NCI-H2107 treated with DMSO at 0.1 percent for 48 hours (cell line): ENCODE data around the gene SMCHD1.
"Not testable (repeated sequence)": the region's sequence is repeated elsewhere in the genome, so short reads cannot be mapped to it uniquely, and the experiment has no call there.

Source experiments
- DNase-seq: peaks from one replicate; lab custom pipeline; 2025; ENCODE audit not compliant: unreplicated experiment; lab: John Stamatoyannopoulos, UW

Gene SMCHD1

GRCh38 chr18:2811416-2811815, 155.9 kb downstream of the SMCHD1 start:
- no peak for DNase-seq

GRCh38 chr18:2814928-2815327, 159.4 kb downstream of the SMCHD1 start:
- no peak for DNase-seq

GRCh38 chr18:2818281-2818680, 162.8 kb downstream of the SMCHD1 start:
- DNase-seq = no peak

- DNase-seq = no peak
Measured at GRCh38 chr18:2821695-2822094, 166.2 kb downstream of the SMCHD1 start.

GRCh38 chr18:2822213-2822921, 166.8 kb downstream of the SMCHD1 start:
- no peak for DNase-seq

- DNase-seq = no peak
Measured at GRCh38 chr18:2823202-2823601, 167.7 kb downstream of the SMCHD1 start.

- no peak for DNase-seq
Measured at GRCh38 chr18:2823966-2824365, 168.4 kb downstream of the SMCHD1 start.

- no peak for DNase-seq
Measured at GRCh38 chr18:2824865-2825264, 169.3 kb downstream of the SMCHD1 start.

GRCh38 chr18:2825613-2826175, 170.2 kb downstream of the SMCHD1 start:
- DNase-seq = no peak

- no peak for DNase-seq
Measured at GRCh38 chr18:2826581-2826980, 171.1 kb downstream of the SMCHD1 start.

- no peak for DNase-seq
Measured at GRCh38 chr18:2827061-2827460, 171.5 kb downstream of the SMCHD1 start.

- not testable (repeated sequence) for DNase-seq
Measured at GRCh38 chr18:2836118-2836517, 180.6 kb downstream of the SMCHD1 start.

GRCh38 chr18:2837290-2837689, 181.8 kb downstream of the SMCHD1 start:
- not testable (repeated sequence) for DNase-seq

- DNase-seq = no peak
Measured at GRCh38 chr18:2839202-2839601, 183.7 kb downstream of the SMCHD1 start.

GRCh38 chr18:2840521-2840920, 185.0 kb downstream of the SMCHD1 start:
- DNase-seq = no peak

- DNase-seq = no peak
Measured at GRCh38 chr18:2843146-2843545, 187.6 kb downstream of the SMCHD1 start.

- DNase-seq = no peak
Measured at GRCh38 chr18:2845172-2845571, 189.6 kb downstream of the SMCHD1 start.

- DNase-seq = no peak
Measured at GRCh38 chr18:2846636-2847316, 191.2 kb downstream of the SMCHD1 start, which contains the start of gene EMILIN2. EMILIN2 (plus strand) TSS chr18:2847006; CDS start chr18:2847189, 183 bp downstream.

- DNase-seq = no peak
Measured at GRCh38 chr18:2847317-2848246, 192.1 kb downstream of the SMCHD1 start.

- no peak for DNase-seq
Measured at GRCh38 chr18:2848247-2849246, 193.0 kb downstream of the SMCHD1 start.
